ENCODE measurements around the gene SPTSSA. TPM values are rescaled to one million over a fixed set of nuclear protein-coding genes. Genes with fewer than 3 reads are reported as not detected.
"Not testable (repeated sequence)": the region's sequence is repeated elsewhere in the genome, so short reads cannot be mapped to it uniquely, and the experiment has no call there.

The SPTSSA gene
- total and polyA plus RNA-seq, 10 of the 15 experiments (the other 5 are each of a cell fraction or from before 2014, with no cell fraction given): 9.3 to 37.7 (median 21.0) TPM

GRCh38 chr14:34386865-34387485, 75.1 kb downstream of the SPTSSA start:
- Histone ChIP-seq H3K79me2 (ENCODE audit: control insufficient read depth, insufficient read depth, low read length) (no peaks in the 10 kb centered on the region), H3K9ac (ENCODE audit: control insufficient read depth, insufficient read depth, low read length) (no peak overlapping the region), H4K20me1 (ENCODE audit: control insufficient read depth, insufficient read depth) (no peaks in the 10 kb centered on the region), H3K27me3 (replicated peaks in 1 of 2; ENCODE audit: control insufficient read depth in 2 of 2, insufficient read depth in 2 of 2, low read length in 1 of 2) (no peaks in the 10 kb centered on the region), H2AFZ (ENCODE audit: control insufficient read depth, low read depth, low read length) (no peak overlapping the region), H3K36me3 (ENCODE audit: control insufficient read depth in 2 of 2, insufficient read depth in 2 of 2, low read length in 1 of 2) (no peaks in the 10 kb centered on the region), H3K4me1 (ENCODE audit: control insufficient read depth, insufficient read depth, low read length) (no peaks in the 10 kb centered on the region), H3K27ac (ENCODE audit: control insufficient read depth, insufficient read depth) (no peak overlapping the region), H3K4me2 (ENCODE audit: control insufficient read depth, insufficient read depth) (no peak overlapping the region), H3K4me3 (no peak overlapping the region), H3K9me3 (replicated peaks; ENCODE audit: control insufficient read depth, insufficient read depth, low read length) (no peaks in the 10 kb centered on the region; the same call in 2 of the 3 replicates)
- no peak for TF ChIP-seq YBX1 (IDR thresholded peaks at IDR 0.05)
- intact Hi-C loops (cut with micrococcal nuclease; ENCODE audit: unreplicated experiment) (no loop called here), in situ Hi-C loops (cut with MboI) (no loop called here)
- ChIA-PET POLR2A (no interaction called here), SMC1A (ENCODE audit: uncharacterized antibody, unreplicated experiment) (no interaction called here), CTCF (no interaction called here), RAD21 (ENCODE audit: unreplicated experiment) (no interaction called here)
- WGBS (ENCODE audit: insufficient coverage, insufficient replicate concordance, low lambda C conversion rate, missing lambda C conversion rate): 44% methylated on average over 5 of the region's 5 CpGs
- DNase-seq (ENCODE audit: low read depth, low spot score) (no peak), FAIRE-seq (no peak), ATAC-seq (no peak)
- no TSS peak for BruUV-seq (replicated peaks)

GRCh38 chr14:34385881-34386280, 76.2 kb downstream of the SPTSSA start:
- H3K9me3 ChIP-seq (replicated peaks; ENCODE audit: control insufficient read depth, insufficient read depth, low read length); POLR2A ChIA-PET; H3K4me2 ChIP-seq (ENCODE audit: control insufficient read depth, insufficient read depth); SMC1A ChIA-PET (ENCODE audit: uncharacterized antibody, unreplicated experiment); intact Hi-C loops (cut with micrococcal nuclease; ENCODE audit: unreplicated experiment); in situ Hi-C loops (cut with MboI); H2AFZ ChIP-seq (ENCODE audit: control insufficient read depth, low read depth, low read length); H3K4me1 ChIP-seq (ENCODE audit: control insufficient read depth, insufficient read depth, low read length); H3K27me3 ChIP-seq (replicated peaks in 1 of 2; ENCODE audit: control insufficient read depth in 2 of 2, insufficient read depth in 2 of 2, low read length in 1 of 2); H3K9ac ChIP-seq (ENCODE audit: control insufficient read depth, insufficient read depth, low read length); FAIRE-seq; CTCF ChIA-PET; ATAC-seq; DNase-seq (ENCODE audit: low read depth, low spot score); H4K20me1 ChIP-seq (ENCODE audit: control insufficient read depth, insufficient read depth); H3K4me3 ChIP-seq; H3K79me2 ChIP-seq (ENCODE audit: control insufficient read depth, insufficient read depth, low read length); H3K27ac ChIP-seq (ENCODE audit: control insufficient read depth, insufficient read depth); BruUV-seq (replicated peaks); H3K36me3 ChIP-seq (ENCODE audit: control insufficient read depth in 2 of 2, insufficient read depth in 2 of 2, low read length in 1 of 2); RAD21 ChIA-PET (ENCODE audit: unreplicated experiment): not testable (repeated sequence)
